ENCODE measurements around the gene ANO6. TPM values are rescaled to one million over a fixed set of nuclear protein-coding genes. Genes with fewer than 3 reads are reported as not detected.

Gene ANO6
- total RNA-seq, 1 experiment from 2014 or later: 46.8 TPM

- ChIA-PET CTCF (interaction anchor here (1.3 kb wide), 1 partner anchor 8 kb away, joined by 4 read pairs; no protein-coding TSS in a partner anchor), POLR2A (no interaction called here)
- H3K27ac Mint-ChIP-seq: no peak overlapping the region
Measured at GRCh38 chr12:45276154-45276755, 60.4 kb downstream of the ANO6 start.

More at GRCh38 chr12:45276154-45276755, 60.4 kb downstream of the ANO6 start:
- H3K27me3 Mint-ChIP-seq (ENCODE audit: low read depth): no peaks in the 10 kb centered on the region
- TF ChIP-seq ZNF396 (CRISPR knock-in tag; IDR thresholded peaks at IDR 0.05; ENCODE audit: borderline replicate concordance) (no peak), ZNF416 (CRISPR knock-in tag; IDR thresholded peaks at IDR 0.05) (no peak), NFYB (CRISPR knock-in tag; conservative IDR thresholded peaks at IDR 0.05; ENCODE audit: low read depth) (no peak), CREB1 (CRISPR knock-in tag; IDR thresholded peaks at IDR 0.05) (no peak), ZNF219 (CRISPR knock-in tag; IDR thresholded peaks at IDR 0.05; ENCODE audit: borderline replicate concordance) (no peak), MYBL2 (CRISPR knock-in tag; IDR thresholded peaks at IDR 0.05) (no peak), AR (CRISPR knock-in tag; IDR thresholded peaks at IDR 0.05) (no peak), EMX1 (CRISPR knock-in tag; IDR thresholded peaks at IDR 0.05) (no peak), STAT6 (CRISPR knock-in tag; conservative IDR thresholded peaks at IDR 0.05; ENCODE audit: low read depth) (no peak), FOXP1 (CRISPR knock-in tag; IDR thresholded peaks at IDR 0.05; ENCODE audit: borderline replicate concordance) (no peak), FOXK1 (CRISPR knock-in tag; IDR thresholded peaks at IDR 0.05) (no peak), ZNF121 (CRISPR knock-in tag; IDR thresholded peaks at IDR 0.05) (no peak), ELF4 (CRISPR knock-in tag; IDR thresholded peaks at IDR 0.05; ENCODE audit: low read depth) (no peak), JAZF1 (CRISPR knock-in tag; IDR thresholded peaks at IDR 0.05) (no peak), ESRRA (CRISPR knock-in tag; IDR thresholded peaks at IDR 0.05; ENCODE audit: borderline replicate concordance) (no peak), HMGXB4 (CRISPR knock-in tag; IDR thresholded peaks at IDR 0.05) (no peak), ZNF232 (CRISPR knock-in tag; IDR thresholded peaks at IDR 0.05) (no peak), IRF1 (CRISPR knock-in tag; IDR thresholded peaks at IDR 0.05) (no peak)
- peaks cover 12% of the 10 kb centered on the region for H3K4me1 Mint-ChIP-seq
- DNase-seq (ENCODE audit: low spot score) (no peak), ATAC-seq (no peak)
- no peak overlapping the region for H3K4me3 Mint-ChIP-seq
- H3K36me3 Mint-ChIP-seq: peaks cover 10% of the 10 kb centered on the region; the same call in 1 of the 2 replicates
- H3K9me3 Mint-ChIP-seq: peaks cover 3% of the 10 kb centered on the region; the same call in 1 of the 2 replicates

Data from WTC11 (cell line).